HepG2 (cell line): ENCODE data around the gene MRPL34. TPM values are rescaled to one million over a fixed set of nuclear protein-coding genes. Genes with fewer than 3 reads are reported as not detected.

Experiments
- ATAD3A ChIP-seq: sonication (generic); formaldehyde crosslinking; IDR thresholded peaks from 2 replicates; pipeline ENCODE4 v1.4.0; 2020; ENCODE audit warnings: missing genetic modification reagents
- ATM ChIP-seq: fragments of 450-650 bp; IDR thresholded peaks from 2 replicates; pipeline ENCODE4 v1.7.1; 2017; ENCODE audit warnings: mild to moderate bottlenecking, borderline replicate concordance
- BRD4 ChIP-seq: sonication (generic); formaldehyde crosslinking; IDR thresholded peaks from 2 replicates; pipeline ENCODE4 v1.4.0; 2020; ENCODE audit warnings: missing genetic modification reagents
- HNRNPLL ChIP-seq: fragments of 200-400 bp; formaldehyde crosslinking; IDR thresholded peaks from 2 replicates; pipeline ENCODE4 v1.6.1; 2017; ENCODE audit warnings: mild to moderate bottlenecking, low read depth, low read length; ENCODE audit not compliant: poor library complexity, severe bottlenecking
- RCOR2 ChIP-seq: IDR thresholded peaks from 2 replicates; pipeline ENCODE4 v1.6.1; 2016; ENCODE audit warnings: missing biosample characterization, missing genetic modification reagents
- SMAD3 ChIP-seq: sonication (generic); formaldehyde crosslinking; IDR thresholded peaks from 2 replicates; pipeline ENCODE4 v1.4.0; 2020; ENCODE audit warnings: missing genetic modification reagents
- ZBTB1 ChIP-seq: sonication (generic); formaldehyde crosslinking; IDR thresholded peaks from 2 replicates; pipeline ENCODE4 v1.4.0; 2020; ENCODE audit warnings: missing genetic modification reagents, borderline replicate concordance
- ZNF766 ChIP-seq: sonication (generic); formaldehyde crosslinking; IDR thresholded peaks from 2 replicates; pipeline ENCODE4 v1.5.0; 2020; ENCODE audit warnings: missing genetic modification reagents, borderline replicate concordance
- ZSCAN29 ChIP-seq: sonication (generic); formaldehyde crosslinking; conservative IDR thresholded peaks from 2 replicates; pipeline ENCODE4 v1.4.0; 2020; ENCODE audit warnings: mild to moderate bottlenecking, missing genetic modification reagents
- polyA plus RNA-seq, 8 experiments: library from polyadenylated mRNA; depleted of rRNA in 3 of 8; stranded (reverse) in 7 of 8; unstranded in 1 of 8; fragments of >200 nt; fragmentation: Illumina TruSeq in 4 of 8; extraction: Trizol in 4 of 8; gene quantifications; 2 replicates each; pipeline versions ENCODE4 v1.2.1 to v1.2.3, GENCODE V29; 2011 to 2016; ENCODE audit warnings: low read depth in 4 of 8, missing spikeins in 1 of 8, mixed read lengths in 1 of 8; ENCODE audit not compliant: insufficient read depth in 1 of 8
- total RNA-seq, 5 experiments: library from RNA; depleted of rRNA; stranded (reverse); fragments of >200 nt; fragmentation: Illumina TruSeq; extraction: Trizol; gene quantifications; 2 replicates each; pipeline ENCODE4 v1.2.3, GENCODE V29; 2016; ENCODE audit warnings: low read depth in 1 of 5
- TF ChIP-seq, protein P1 (sequence below): sonication (generic); formaldehyde crosslinking; conservative IDR thresholded peaks from 2 replicates; pipeline ENCODE4 v1.5.0; 2020; ENCODE audit warnings: missing genetic modification reagents
- TF ChIP-seq, protein P2 (sequence below): sonication (generic); formaldehyde crosslinking; IDR thresholded peaks from 2 replicates; pipeline ENCODE4 v1.4.0; 2020; ENCODE audit warnings: missing genetic modification reagents, borderline replicate concordance
- TF ChIP-seq, protein P3 (sequence below): sonication (generic); formaldehyde crosslinking; IDR thresholded peaks from 2 replicates; pipeline ENCODE4 v1.5.0; 2020; ENCODE audit warnings: mild to moderate bottlenecking, missing genetic modification reagents

Gene MRPL34
- total and polyA plus RNA-seq, 2 of the 13 experiments (the other 11 are each of a cell fraction or from before 2014, with no cell fraction given), result 74.0 to 77.3 TPM

DNA sequence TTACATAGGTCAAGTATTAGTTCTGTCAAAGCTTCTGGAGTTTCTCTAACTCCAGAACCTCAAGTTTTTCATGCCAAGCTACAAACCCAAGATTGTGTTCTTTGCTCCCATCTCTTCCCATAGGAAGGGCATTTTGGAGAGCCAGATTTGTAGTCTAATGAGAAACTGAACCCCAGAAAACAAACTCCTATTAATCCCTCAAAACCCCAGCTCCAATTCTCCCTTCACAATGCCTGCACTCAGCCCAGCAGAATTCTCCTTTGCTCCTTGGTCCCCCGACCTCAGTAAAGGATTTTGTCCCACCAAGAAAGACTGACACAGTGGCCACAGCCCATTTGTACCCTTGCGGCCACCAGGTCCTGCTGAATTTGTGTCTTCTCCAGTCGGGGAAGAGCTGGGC, 49.5 kb upstream of the MRPL34 start (continued):
- TF ChIP-seq, protein P1, sequence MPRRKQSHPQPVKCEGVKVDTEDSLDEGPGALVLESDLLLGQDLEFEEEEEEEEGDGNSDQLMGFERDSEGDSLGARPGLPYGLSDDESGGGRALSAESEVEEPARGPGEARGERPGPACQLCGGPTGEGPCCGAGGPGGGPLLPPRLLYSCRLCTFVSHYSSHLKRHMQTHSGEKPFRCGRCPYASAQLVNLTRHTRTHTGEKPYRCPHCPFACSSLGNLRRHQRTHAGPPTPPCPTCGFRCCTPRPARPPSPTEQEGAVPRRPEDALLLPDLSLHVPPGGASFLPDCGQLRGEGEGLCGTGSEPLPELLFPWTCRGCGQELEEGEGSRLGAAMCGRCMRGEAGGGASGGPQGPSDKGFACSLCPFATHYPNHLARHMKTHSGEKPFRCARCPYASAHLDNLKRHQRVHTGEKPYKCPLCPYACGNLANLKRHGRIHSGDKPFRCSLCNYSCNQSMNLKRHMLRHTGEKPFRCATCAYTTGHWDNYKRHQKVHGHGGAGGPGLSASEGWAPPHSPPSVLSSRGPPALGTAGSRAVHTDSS (CRISPR knock-in tag), result no peak
- TF ChIP-seq ZBTB1 (CRISPR knock-in tag), result no peak
- TF ChIP-seq ZSCAN29 (CRISPR knock-in tag), result no peak
- no peak for TF ChIP-seq RCOR2 (CRISPR knock-in tag)
- TF ChIP-seq SMAD3 (CRISPR knock-in tag), result no peak
- TF ChIP-seq, protein P2, sequence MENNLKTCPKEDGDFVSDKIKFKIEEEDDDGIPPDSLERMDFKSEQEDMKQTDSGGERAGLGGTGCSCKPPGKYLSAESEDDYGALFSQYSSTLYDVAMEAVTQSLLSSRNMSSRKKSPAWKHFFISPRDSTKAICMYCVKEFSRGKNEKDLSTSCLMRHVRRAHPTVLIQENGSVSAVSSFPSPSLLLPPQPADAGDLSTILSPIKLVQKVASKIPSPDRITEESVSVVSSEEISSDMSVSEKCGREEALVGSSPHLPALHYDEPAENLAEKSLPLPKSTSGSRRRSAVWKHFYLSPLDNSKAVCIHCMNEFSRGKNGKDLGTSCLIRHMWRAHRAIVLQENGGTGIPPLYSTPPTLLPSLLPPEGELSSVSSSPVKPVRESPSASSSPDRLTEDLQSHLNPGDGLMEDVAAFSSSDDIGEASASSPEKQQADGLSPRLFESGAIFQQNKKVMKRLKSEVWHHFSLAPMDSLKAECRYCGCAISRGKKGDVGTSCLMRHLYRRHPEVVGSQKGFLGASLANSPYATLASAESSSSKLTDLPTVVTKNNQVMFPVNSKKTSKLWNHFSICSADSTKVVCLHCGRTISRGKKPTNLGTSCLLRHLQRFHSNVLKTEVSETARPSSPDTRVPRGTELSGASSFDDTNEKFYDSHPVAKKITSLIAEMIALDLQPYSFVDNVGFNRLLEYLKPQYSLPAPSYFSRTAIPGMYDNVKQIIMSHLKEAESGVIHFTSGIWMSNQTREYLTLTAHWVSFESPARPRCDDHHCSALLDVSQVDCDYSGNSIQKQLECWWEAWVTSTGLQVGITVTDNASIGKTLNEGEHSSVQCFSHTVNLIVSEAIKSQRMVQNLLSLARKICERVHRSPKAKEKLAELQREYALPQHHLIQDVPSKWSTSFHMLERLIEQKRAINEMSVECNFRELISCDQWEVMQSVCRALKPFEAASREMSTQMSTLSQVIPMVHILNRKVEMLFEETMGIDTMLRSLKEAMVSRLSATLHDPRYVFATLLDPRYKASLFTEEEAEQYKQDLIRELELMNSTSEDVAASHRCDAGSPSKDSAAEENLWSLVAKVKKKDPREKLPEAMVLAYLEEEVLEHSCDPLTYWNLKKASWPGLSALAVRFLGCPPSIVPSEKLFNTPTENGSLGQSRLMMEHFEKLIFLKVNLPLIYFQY (CRISPR knock-in tag), result no peak
- no peak for TF ChIP-seq HNRNPLL
- no peak for TF ChIP-seq BRD4 (CRISPR knock-in tag)
- TF ChIP-seq, protein P3, sequence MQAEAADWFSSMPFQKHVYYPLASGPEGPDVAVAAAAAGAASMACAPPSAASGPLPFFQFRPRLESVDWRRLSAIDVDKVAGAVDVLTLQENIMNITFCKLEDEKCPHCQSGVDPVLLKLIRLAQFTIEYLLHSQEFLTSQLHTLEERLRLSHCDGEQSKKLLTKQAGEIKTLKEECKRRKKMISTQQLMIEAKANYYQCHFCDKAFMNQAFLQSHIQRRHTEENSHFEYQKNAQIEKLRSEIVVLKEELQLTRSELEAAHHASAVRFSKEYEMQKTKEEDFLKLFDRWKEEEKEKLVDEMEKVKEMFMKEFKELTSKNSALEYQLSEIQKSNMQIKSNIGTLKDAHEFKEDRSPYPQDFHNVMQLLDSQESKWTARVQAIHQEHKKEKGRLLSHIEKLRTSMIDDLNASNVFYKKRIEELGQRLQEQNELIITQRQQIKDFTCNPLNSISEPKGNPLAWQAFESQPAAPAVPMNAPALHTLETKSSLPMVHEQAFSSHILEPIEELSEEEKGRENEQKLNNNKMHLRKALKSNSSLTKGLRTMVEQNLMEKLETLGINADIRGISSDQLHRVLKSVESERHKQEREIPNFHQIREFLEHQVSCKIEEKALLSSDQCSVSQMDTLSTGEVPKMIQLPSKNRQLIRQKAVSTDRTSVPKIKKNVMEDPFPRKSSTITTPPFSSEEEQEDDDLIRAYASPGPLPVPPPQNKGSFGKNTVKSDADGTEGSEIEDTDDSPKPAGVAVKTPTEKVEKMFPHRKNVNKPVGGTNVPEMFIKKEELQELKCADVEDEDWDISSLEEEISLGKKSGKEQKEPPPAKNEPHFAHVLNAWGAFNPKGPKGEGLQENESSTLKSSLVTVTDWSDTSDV (CRISPR knock-in tag), result no peak
- TF ChIP-seq ZNF766 (CRISPR knock-in tag), result no peak
- no peak for TF ChIP-seq ATM
- TF ChIP-seq ATAD3A (CRISPR knock-in tag), result no peak
